Hematopoietic multipotent progenitor cell treated with erythropoietin and hydrocortisone succinate and interleukin-3 and kit ligand, for 8 days (in vitro differentiated cells): ENCODE data around the gene OR2W3.
A peak's percentile ranks its signal among the peaks of the same experiment; 100 is the strongest.

Experiments
- DNase-seq: peaks from one replicate; pipeline ENCODE4 v3.0.0-alpha.2; 2015

Gene OR2W3

DNA sequence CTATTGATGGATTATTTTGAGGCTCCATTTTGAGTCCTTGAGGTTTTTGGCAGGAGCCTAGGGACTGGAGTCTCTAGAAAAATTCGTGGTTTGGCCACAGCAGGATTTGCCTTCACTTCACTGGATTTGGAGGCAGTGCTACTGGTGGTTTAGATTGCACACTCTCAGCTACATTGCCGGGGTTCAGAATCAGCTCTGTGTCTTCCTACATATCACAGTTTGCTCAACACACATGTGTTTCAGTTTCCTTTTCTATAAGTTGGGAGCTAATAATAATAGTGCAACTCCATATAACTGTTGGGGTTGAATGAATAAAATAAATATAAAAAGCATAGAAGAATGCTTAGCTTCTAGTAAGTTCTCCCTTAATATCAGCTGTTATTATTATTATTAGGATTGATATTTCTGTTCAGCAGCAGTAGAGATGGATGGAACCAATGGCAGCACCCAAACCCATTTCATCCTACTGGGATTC is at the start of gene OR2W3:
OR2W3 (plus strand) TSS at position 425 of the 475 bp plus-strand sequence; CDS start at position 425, 0 bp downstream.
- no peak for DNase-seq

DNA sequence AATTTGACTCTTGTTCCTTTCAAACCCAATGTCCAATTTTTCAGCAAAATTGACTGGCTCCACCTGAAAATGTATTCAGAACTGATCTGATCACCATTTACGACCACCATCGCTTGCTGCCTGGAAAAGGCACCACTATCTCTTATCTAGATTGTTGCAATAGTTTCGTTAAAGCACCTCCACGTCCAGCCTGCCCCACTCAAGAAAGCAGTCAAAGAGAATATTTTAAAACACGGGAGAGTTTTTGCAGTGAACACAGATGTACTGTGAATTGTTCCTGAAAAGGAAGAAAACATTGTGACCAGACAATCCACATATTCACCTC is 49.7 kb upstream of the OR2W3 start:
- no peak for DNase-seq

DNA sequence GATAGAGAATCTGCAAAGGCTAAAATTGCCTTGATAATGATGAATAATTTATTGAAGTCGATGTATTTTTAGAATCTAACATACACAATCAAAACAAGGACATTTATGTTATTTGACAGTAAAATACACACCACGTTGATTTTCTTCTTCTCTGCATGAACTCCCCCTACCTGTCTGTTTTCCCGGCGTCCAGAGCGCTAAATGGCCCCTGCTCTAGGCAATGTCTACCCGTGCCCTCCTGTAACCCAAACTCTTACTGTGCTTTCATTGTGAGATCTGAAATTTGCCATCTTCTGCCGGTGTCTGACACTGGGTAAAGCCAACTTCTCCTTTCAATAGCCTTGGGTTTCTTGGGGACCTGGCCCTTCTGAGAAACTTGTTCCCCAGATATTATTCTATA is 47.0 kb upstream of the OR2W3 start:
- DNase-seq = no peak

DNA sequence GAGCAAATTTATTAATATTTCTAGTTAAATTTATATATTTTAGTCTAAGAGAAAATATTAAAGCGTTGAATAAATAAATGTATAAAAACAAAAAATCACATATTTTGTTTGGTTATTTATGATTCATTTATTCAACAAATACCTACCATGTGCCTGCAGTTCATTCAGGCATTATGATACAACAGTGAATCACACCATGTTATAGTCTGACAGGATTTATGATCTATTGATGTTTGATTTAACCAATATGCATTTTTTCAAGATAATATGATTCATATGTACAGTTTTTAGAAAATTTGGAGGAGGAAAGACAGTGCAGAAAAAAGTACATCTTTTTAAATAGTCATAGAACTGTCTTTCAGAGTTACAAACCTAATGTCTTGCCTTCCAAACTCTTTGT is 45.8 kb upstream of the OR2W3 start:
- no peak for DNase-seq

DNA sequence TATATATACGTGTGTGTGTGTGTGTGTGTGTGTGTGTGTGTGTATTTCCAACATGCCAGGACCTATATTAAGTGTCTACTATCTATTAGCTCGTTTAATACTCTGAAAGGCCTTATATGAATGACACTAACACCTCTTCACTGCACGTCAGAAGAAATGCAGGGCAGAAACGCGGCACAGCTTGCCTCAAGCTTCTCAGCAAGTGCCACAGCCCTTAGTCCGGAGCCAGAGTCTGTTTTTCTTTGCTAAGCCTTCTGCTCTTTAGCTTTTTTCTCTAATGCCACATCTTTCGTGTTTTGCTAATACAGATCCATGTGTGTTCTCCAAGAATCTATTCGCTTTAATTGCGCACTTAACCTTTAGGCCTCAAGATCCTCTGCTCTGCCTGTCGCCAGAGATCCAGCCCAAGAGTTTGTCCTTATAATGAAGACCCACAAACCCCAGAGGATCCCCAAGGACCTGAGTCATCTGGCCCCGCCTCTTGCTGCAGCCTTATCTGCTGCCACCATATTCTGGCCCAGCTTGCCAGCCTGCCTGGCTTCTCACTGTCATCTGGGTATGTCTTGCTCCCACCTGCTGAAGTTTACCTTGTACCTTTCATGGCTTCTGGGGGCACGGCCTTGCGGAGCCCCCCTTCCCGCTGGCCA is 40.4 kb upstream of the OR2W3 start:
- DNase-seq = peak; percentile 97

DNA sequence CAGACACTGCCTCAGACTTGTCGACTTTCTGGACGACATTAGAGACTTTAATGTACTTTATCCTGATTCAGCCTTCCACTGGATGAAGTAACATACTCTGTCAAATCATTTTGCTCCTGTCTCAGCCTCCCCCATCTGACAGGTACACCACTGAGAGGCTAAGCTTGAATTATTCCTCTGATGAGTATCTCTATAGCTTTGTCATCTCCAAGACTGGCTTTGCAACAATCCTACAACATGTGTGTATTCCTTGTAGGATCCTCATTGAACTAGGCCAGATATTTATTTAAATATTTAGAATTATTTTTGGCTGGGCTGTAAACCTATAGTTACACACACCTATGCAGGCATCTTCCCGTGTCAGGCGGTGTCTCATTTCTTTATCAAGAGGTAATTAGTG is 39.5 kb upstream of the OR2W3 start:
- no peak for DNase-seq

DNA sequence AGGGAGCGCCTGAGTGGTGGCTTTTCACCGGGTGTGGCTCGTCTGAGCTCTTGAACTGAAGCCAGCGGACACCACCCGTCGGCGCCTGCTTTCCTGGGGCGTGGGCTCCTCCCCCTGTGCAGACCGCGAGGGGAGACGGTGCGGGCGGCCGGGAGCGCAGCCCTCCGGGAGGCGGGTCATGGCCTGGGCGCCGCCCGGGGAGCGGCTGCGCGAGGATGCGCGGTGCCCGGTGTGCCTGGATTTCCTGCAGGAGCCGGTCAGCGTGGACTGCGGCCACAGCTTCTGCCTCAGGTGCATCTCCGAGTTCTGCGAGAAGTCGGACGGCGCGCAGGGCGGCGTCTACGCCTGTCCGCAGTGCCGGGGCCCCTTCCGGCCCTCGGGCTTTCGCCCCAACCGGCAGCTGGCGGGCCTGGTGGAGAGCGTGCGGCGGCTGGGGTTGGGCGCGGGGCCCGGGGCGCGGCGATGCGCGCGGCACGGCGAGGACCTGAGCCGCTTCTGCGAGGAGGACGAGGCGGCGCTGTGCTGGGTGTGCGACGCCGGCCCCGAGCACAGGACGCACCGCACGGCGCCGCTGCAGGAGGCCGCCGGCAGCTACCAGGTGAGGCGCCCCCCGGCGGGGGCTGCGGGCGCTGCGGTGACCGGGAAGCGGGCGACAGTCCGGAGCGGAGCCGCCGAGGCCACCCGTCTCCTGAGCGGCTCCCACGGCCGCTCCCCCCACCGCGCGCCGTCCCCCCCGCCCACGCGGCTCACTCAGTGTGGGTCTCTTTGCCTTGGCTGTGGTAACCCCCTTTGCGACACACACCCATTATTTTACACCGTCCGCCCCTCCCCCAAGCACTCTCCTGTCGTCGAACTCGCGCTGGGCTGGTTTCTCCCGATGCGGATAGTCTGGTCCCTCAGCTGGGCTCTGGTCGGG is 38.1 kb upstream of the OR2W3 start, which contains the start of gene TRIM58:
TRIM58 (plus strand) TSS at position 119 of the 916 bp plus-strand sequence; CDS start at position 179, 60 bp downstream.
- DNase-seq = peak; percentile 97

DNA sequence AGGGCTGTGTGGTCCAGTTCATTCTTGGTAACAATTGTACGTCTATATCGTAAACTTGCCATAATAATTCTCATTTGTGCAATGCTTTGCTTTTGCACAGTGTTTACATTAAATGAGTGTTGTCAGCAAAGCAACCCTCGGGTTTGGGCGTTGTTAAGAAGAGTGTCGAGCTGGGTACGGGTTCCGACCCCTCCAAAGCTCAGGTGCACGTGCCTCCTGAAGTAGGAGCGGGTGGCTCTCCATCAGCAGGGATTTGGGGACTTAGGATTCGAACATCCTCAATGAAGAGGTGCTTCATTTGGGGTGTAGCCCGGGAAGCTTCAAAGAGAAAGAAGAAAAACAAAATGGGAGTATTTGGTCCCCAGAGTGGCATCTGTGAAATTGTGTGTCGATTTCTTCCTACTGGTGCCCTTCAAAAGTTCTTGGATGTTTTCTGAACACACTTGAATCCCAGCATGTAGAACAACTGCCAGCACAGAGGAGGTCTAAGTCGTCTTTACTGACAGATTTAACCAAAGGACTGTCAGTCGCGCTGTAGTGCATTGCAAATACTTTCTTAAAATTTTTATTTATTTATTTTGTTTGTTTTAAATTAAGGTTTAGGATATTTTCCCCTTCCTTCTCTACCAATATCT is 37.3 kb upstream of the OR2W3 start:
- DNase-seq = peak; percentile 36

DNA sequence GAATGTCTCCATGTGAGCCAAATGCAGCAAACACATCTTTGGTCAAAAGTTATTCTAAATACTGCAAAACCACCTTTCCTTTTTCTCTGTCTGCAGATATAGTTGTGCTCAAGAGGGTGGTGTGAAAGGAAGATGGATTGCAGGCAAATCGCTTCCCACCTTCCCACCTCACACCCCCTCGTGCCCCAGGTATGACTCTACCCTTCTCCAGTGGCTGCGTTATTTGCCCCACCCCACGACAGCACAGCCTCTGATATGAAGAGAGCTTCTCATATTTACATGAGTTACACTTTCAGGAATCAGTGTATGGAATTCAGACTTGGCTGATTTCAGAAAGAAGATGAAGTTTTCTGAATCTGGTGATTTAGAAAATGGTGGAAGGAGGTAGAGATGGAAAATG is 32.6 kb upstream of the OR2W3 start:
- no peak for DNase-seq

DNA sequence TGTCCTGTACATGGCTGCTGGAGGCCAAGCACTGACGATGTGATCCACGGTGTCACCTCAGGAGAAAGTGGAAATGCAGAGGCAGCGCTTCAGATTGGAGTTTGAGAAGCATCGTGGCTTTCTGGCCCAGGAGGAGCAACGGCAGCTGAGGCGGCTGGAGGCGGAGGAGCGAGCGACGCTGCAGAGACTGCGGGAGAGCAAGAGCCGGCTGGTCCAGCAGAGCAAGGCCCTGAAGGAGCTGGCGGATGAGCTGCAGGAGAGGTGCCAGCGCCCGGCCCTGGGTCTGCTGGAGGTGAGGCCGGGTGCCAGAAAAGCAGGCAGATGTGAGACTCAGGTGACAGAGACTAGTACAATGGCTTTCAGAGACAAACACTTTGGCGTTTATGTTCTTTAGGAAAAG is 30.7 kb upstream of the OR2W3 start:
- DNase-seq = no peak

DNA sequence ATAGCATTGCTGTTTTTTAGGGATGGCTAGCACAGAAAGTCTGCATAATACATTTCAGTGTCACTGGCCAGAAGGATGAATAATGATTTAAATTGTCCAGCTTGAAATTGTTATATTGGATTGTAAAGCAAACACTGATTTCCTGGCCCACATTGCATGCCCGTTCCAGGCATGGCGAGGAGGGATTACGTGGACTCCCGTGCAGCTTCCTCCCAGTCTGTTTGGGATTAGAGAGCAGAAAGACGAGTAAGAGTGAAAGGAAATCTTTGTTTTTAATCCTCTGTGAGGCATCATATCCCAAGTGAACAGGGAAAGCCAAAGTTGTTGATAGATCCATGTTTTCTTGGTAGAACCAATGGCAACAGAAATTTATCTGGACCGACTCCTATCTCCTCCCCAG is 30.0 kb upstream of the OR2W3 start:
- DNase-seq = no peak

DNA sequence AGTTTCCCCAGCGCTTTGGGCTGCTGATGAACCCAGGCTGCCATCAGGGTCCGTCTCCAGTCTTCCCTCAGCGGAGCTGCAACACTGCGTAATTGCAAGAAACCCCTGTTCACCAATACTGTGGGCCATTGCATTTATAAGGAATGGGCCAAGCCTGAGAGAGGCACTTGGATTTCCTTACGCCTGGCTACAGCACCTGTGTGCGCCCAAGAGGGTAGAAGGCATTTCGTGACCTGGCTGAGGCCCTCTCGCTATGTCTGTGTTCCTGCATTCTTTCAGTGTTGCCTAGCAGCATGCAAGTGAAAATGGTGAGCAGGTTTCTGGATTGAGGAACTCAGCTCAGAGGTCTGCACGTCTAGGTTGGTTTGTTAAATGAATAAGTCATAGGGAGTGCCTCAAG is 12.0 kb upstream of the OR2W3 start:
- DNase-seq = no peak

DNA sequence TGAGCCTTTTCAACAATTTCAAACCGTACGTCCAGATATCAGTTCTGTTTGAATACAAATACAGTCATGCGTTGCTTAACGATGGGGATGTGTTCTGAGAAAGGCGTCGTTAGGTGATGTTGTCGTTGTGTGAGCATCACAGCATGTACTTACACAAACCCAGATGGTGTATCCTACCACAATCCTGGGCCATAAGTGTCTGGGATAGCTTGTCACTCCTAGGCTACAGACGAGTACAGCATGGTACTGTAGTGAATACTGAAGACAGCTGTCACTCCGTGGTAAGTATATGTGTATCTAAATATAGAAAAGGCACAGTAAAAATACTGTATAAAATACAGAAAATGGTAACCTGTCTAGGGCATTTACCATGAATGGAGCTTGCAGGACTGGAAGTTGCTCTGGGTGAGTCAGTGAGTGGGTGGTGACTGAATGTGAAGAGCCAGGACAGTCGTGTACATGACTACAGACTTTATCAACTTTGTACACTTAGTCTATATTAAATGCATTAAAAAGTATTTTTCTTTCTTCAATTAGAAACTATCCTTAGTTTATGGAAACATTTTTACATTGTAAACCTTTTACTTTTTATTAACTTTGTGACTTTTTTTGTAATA is 10.5 kb upstream of the OR2W3 start:
- peak; percentile 49 for DNase-seq

DNA sequence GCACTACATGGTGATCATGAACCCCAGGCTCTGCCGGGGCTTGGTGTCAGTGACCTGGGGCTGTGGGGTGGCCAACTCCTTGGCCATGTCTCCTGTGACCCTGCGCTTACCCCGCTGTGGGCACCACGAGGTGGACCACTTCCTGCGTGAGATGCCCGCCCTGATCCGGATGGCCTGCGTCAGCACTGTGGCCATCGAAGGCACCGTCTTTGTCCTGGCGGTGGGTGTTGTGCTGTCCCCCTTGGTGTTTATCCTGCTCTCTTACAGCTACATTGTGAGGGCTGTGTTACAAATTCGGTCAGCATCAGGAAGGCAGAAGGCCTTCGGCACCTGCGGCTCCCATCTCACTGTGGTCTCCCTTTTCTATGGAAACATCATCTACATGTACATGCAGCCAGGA is 589 bp downstream of the OR2W3 start:
- DNase-seq = no peak

DNA sequence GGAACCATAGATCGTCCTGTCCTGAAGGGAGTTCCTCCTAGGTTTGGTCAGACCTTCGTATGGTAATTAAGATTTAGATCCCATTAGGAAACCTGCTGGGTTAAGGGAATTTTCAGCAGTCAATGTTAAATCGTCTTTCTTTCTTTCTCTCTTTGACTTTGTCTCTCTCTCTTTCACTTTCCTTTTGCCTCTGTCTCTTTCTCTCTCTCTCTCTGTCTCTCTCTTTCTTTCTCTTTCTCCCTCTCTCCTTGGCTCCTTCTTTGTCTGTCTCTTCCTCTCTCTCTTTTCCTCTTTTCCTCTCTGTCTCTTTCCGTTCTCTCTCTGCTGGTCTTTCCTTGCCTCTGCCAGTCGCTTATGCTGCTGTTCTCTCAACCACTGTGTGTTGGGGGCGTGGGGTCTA is 8.7 kb downstream of the OR2W3 start:
- DNase-seq = no peak

DNA sequence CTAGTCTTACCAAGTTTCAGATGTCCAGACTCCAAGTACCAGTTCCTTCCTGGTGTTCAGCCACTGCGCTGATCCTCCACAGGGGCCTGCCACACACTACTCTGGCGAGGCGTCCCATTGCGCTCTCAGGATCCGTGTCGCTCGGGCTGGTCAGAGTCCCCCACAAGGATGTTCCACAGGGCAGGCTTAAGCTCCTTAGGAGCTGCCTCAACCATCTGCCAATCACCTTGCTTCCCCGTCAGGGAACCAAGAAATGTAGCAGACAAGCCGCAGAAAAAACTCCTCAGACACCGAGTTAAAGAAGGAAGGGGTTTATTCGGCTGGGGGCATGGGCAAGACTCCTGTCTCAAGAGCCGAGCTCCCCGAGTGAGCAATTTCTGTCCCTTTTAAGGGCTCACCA is 9.8 kb downstream of the OR2W3 start:
- peak; percentile 29 for DNase-seq

DNA sequence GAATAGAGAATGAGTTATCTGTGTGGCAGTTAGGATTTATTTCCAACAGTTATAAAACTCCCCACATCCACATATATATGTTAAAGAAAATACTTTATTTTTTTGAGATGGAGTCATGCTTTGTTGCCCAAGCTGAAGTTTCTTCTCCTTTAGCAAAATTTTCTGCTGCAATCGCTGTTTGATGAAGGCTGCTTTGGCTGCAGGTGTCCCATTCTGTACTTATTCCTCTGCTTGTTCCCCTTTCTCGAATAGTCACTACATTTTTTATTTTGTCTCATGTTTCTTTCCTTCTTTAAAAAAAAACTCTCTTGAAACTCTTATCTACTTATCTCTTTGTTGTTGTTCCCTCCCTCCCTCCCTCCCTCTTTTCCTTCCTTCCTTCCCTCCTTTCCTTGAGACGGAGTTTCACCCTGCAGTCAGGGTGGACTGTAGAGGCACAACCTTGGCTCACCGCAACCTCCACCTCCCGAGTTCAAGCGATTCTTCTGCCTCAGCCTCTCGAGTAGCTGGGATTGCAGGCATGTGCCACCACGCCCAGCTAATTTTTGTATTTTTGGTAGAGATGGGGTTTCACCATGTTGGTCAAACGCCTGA is 10.6 kb downstream of the OR2W3 start:
- peak; percentile 28 for DNase-seq

DNA sequence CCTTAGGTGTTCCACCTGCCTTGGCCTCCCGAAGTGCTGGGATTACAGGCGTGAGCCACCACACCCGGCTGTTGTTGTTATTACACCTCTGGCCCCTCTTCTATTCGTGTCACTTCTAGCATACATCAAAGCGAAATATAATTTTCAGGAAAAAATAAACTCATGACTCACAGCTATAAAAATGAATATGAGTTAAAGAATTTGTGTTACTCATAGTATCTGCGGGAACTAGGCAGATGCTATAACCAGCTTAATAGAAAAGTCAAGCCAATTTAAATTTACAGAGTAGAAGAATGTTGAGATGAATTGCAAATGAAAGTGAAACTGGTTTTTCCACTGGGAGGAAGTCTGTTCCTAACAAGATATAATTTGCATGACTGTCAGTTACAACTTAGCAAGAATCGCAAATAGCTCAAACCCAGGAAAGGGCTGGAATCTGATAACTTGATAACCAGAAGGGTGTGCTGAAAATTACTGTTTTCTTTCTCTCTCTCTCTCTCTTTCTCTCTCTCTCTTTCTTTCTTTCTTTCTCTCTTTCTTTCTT is 11.2 kb downstream of the OR2W3 start:
- DNase-seq = peak; percentile 95

DNA sequence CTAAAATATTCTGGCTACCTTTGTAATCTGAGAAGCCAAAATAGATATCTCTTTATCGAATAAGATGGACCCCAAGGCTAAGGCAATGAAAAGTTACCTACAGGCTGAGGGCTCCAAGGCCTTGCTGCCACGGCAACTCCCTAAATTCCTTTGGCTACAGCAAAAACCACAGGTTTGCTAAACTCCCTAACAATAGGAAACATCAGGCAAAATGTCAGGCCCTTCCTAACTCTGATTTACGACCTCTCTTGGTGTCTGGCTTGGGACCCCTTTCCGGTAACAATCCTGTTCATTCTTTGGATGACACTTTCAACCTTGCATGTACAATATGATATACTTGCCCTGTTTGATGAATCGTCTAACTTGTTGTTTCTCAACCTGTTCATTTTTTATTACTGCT is 13.4 kb downstream of the OR2W3 start:
- no peak for DNase-seq

DNA sequence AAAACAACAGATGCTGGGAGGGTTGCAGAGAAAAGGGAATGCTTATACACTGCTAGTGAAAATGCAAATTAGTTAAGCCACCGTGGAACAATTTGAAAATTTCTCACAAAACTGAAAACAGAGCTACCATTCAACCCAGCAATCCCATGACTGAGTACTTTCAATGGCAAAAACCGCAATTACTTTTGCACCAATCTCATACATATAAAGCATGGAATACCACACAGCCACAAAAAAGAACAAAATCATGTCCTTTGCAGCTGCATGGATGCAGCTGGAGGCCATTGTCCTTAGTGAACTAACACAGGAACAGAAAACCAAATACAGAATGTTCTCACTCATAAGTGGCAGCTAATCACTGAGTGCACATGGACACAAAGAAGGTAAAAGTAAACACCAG is 18.4 kb downstream of the OR2W3 start:
- DNase-seq = no peak

DNA sequence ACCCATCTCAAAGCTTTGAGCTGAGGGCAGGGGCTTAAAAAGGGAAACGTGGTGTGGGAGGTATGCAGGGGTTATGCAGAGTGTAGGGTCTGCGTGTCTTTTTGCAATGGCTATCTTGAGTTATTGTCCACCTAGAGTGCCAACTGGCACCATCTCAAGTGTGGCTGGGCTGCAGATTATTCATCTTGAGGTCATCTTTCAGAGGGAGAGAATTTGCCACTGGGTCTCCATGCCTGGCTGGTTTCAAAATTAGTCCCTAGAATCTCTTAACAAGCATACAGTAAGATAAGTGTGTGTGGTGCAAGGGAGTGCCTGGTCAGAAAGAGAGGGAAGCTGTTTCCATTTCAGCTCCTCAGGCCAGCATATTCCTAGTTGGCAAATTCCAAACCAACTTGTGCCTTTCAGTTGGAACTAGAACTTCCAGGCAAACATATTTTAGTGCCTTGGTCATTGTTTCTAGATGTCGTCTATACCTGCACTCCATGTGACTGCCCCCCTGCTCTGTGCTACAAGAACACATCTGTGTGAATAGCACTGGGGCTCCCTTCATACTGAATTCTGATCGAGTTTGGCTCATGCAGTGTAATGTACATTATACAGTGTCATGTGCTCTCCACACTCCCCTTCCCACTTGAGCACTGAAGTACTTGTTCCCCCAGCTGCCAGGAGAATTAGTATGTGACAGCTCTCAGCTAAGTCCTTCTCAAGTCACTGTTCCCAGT is 19.7 kb downstream of the OR2W3 start:
- DNase-seq = no peak

DNA sequence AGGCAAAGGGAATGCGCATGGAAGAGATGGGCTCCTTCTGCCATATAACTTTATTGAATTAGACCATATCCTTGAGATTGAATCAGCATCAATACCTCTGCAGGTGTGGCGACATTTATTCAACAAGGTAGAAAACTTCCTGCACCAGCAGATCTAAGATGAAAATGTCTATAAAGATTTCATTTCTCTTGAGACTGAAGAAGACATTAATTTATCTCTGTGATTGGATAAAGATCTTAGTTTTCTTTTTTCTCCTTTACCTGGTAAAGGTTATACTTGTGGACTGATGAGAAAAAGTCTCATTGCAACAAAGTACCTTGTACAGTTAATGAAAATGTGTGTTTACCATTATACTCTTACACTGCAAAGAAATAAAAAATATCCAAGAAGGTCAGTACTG is 24.6 kb downstream of the OR2W3 start, which contains the start of gene OR2T8:
OR2T8 (plus strand) TSS at position 301 of the 400 bp plus-strand sequence. CDS start 766 bp downstream, outside the sequence.
- no peak for DNase-seq
